Stimulated activated CD4-positive, alpha-beta T cell treated with anti-CD3 and anti-CD28 coated beads, Interleukin-2, amount 100 ng/mL, for 4 hours (primary cell): ENCODE results near the gene PROB1.
"Not testable (repeated sequence)": the region's sequence is repeated elsewhere in the genome, so short reads cannot be mapped to it uniquely, and the experiment has no call there.

Source experiments
- DNase-seq: peaks from one replicate; pipeline ENCODE4 v3.0.0-alpha.2; 2020; ENCODE audit warnings: low read depth

The PROB1 gene, protein sequence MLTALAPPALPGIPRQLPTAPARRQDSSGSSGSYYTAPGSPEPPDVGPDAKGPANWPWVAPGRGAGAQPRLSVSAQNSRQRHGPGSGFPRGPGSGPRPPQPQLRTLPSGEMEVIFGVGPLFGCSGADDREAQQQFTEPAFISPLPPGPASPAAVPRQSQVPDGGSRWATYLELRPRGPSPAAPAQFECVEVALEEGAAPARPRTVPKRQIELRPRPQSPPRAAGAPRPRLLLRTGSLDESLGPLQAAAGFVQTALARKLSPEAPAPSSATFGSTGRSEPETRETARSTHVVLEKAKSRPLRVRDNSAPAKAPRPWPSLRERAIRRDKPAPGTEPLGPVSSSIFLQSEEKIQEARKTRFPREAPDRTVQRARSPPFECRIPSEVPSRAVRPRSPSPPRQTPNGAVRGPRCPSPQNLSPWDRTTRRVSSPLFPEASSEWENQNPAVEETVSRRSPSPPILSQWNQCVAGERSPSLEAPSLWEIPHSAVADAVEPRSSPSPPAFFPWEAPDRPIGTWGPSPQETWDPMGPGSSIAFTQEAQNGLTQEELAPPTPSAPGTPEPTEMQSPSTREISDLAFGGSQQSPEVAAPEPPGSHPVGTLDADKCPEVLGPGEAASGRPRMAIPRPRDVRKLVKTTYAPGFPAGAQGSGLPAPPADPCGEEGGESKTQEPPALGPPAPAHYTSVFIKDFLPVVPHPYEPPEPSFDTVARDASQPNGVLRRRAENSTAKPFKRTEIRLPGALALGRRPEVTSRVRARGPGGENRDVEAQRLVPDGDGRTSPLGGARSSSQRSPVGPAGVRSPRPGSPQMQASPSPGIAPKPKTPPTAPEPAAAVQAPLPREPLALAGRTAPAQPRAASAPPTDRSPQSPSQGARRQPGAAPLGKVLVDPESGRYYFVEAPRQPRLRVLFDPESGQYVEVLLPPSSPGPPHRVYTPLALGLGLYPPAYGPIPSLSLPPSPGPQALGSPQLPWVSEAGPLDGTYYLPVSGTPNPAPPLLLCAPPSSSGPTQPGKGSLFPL

GRCh38 chr5:139394654-139395566 lies at the start of gene PROB1:
TSS of gene PROB1 (minus strand) at chr5:139395104. CDS start at chr5:139395081, 23 bp downstream.
- no peak for DNase-seq

DNA sequence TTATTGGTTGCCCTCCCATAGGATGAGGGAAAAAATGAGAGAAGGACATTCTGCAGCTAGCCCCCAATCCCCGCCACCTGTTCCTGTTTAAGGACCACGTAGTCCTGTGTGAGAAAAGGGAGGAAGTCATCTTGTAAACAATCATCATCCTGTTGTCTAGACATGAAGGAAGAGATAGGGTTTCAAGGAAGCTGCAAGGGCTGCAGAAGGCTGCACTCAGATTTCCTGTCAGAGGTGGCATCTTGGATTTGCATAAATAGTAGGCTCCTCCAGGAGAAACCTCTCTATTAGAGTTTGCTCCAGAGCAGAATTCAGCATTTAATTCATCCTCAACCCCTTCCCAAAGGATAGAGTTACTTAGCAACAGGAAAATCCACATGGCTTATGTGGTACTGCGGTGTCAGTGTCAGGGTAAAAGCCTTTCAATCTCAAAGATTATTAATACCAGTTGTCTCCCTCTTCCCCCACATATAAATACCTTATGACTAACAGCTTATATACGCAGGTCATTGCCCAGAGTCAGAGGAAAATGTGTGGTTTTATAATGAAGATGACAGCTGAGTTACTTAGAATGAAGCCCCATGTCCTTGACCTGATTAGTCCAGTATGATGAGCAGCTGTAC lies 49.0 kb upstream of the PROB1 start:
- no peak for DNase-seq

- not testable (repeated sequence) for DNase-seq
Observed at GRCh38 chr5:139440416-139440815, 45.5 kb upstream of the PROB1 start.

- peak; percentile 85 for DNase-seq
Observed at GRCh38 chr5:139439013-139439903, 44.4 kb upstream of the PROB1 start, which contains the start of gene DNAJC18. TSS of gene DNAJC18 (minus strand) at chr5:139439525. CDS start at chr5:139439445, 80 bp downstream.

- DNase-seq, result no peak
Observed at GRCh38 chr5:139438707-139439012, 43.8 kb upstream of the PROB1 start.

DNA sequence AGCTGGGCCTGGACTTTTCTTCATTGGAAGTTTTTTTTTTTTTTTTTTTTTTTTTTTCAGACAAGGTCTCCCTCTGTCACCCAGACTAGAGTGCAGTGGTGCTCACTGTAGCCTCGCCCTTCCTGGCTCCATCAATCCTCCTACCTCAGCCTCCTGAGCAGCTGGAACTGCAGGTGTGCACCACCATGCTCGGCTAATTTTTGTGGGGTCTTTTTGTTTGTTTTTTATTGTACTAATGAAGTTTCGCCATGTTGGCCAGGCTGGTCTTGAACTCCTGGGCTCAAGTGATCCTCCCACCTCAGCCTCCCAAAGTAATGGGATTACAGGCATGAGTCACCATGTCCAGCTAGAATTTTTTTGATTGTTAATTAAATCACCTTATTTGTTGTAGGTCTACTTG lies 40.8 kb upstream of the PROB1 start:
- no peak for DNase-seq

DNA sequence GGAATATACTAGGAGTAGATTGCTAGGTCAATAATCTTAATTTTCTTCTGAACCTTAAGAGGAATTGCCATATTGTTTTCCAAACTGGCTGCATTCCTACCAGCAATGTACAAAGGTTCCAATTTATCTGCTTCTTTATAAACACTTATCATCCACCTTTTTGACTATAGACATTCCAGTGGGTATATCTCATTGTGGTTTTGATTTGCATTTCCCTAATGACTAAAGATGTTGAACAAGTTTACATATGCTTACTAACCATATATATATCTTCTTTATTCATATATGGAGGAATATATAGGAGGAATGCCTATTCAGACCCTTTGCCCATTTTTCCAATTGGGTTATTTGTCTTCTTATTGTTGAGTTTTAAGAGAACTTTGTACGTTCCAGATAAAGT lies 36.8 kb upstream of the PROB1 start:
- no peak for DNase-seq

GRCh38 chr5:139430015-139430414 lies 35.1 kb upstream of the PROB1 start:
- no peak for DNase-seq

DNA sequence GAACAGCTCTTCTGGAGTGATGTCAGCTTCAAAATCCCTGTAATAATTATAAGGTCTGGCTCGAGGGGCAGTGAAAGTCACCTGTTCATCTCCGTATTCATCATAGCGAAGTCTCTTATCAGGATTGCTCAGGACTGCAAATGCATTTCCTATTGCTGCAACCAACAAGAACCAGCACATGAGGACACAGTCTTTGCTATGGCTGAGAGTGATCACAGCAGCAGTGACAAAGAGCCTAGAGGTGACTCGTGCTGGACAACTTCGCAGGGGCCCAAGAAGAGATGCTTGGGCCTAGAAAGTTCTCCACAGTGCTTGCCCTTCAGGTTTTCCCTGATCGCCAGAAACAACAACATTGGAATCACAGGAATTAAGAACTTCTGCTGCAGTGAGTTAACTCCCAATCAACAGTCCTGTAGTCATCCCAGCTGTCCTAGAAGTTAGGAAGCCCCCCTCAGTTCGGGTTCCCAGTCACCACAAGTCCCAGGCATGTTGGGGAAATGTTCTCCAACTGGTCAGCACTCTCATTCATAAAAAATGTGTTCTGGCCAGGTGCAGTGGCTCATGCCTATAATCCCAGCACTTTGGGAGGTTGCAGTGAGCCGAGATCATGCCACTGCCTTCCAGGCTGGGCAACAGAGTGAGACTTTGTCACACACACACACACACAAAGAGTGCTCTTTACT lies 31.4 kb upstream of the PROB1 start:
- no peak for DNase-seq

DNA sequence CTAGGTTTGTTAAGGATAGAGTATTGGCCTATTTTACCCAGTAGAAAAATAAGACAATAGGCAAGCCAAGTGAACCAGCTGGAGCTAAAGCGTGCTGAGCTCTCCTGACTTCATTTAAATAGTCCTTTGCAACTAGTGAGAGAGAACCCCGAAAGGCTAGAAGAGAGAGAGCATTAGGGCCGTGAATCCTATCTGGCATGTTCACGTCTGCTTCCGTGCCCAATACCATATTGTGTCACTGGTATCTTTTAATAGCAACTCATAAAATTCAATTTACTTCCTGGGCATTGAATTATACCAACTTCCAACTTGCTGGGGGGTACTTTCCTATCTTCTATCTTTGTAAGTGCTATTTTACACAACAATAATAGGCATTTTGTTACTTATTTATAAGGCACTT lies 30.6 kb upstream of the PROB1 start:
- DNase-seq, result no peak

DNA sequence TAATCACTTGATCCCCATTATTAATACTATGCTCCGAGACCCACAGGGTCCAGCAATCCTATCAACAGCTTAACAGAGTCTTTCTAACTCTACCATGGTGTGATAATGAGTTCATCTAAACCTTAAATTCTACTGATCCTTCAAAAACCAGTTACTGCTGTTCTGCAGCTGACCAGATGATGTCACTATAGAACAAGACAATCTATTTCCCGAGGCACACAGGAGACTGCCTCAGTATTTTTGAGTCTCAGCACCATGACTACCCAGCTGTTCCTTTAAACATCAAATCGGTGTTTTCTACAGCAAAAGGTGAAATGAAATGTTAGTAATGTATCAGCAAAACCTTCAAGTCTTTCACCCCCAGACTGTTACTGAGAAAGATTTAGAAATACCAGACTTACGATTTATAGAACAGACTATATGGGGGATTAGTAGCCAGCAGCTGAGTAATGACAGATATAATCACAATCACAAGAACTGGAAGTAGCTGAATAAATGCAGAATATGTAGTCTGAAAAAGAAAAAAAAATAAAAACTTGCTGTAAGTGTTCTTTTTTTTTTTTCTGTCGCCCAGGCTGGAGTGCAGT lies 27.5 kb upstream of the PROB1 start:
- peak; percentile 43 for DNase-seq

- no peak for DNase-seq
Observed at GRCh38 chr5:139419226-139420192, 24.6 kb upstream of the PROB1 start.

DNA sequence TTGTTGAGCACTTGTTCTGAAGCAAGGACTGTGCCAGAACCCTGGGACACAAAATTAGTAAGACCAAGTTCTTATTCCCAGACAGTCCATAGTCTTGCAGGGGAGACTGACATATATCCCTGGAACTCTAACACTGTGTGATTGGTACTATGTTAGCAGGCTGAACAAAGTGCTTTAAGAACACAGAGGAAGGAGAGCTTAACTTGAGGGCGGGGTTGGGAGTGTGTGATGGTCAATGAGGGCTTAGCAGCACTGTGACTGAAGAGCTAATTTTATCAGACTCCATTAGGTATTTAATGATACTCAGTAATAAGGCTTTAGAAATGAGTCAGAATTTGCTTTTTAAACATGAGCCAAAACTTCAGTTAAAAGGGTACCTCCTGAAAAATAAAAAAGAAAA lies 23.9 kb upstream of the PROB1 start:
- no peak for DNase-seq

DNA sequence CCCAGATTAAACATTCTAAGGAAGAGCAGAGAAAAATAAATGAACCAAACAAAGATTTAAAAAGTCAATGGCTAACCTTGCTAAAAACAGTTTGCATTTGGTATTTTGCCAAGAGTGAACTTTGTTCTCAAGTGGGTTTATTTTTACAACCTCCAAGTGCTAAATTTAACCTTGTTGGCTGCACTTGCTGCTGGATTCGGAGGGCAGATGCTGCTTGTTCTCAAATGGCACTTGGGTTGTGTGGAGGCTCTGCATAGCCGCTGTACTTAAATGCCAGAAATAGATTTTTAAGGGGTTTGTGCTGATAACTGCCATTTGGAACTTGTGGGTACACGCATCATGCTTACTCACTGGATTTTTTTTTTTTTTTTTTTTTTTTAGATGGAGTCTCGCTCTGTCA lies 22.3 kb upstream of the PROB1 start:
- DNase-seq, result no peak

DNA sequence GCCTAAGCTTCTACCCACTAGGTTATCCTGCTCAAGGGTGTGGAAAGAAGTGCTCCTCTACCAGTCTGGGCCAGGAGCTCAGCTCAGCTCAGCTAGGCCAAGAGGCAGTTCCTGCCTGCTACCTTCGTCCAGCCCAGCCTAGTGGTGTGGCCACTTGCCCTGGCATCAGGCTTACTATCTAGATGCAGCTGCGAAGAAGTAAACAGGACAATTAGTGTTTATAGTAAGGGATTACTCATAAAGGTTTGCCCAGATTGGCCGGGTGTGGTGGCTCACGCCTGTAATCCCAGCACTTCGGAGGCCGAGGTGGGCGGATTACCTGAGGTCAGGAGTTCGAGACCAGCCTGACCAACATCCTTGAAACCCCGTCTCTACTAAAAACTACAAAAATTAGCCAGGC lies 21.7 kb upstream of the PROB1 start:
- no peak for DNase-seq

DNA sequence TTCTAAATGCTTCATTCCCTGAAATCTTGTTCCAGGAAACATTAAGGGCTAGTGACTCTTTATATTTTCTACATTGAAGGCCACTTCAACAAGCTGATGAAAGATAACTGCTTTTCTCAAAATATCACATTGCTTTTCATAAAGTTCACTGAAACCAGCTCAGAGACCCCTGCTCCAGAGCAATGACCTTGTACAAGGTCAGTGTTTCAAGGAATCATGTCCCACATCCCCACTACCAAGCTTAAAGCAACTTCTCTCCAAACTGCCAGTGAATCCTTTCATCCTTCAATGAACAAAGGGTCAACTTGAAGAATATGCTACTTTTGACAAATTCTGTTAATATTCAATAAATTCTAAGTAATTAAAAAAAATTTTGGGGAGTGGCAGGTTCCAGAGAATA lies 21.0 kb upstream of the PROB1 start:
- DNase-seq, result no peak

DNA sequence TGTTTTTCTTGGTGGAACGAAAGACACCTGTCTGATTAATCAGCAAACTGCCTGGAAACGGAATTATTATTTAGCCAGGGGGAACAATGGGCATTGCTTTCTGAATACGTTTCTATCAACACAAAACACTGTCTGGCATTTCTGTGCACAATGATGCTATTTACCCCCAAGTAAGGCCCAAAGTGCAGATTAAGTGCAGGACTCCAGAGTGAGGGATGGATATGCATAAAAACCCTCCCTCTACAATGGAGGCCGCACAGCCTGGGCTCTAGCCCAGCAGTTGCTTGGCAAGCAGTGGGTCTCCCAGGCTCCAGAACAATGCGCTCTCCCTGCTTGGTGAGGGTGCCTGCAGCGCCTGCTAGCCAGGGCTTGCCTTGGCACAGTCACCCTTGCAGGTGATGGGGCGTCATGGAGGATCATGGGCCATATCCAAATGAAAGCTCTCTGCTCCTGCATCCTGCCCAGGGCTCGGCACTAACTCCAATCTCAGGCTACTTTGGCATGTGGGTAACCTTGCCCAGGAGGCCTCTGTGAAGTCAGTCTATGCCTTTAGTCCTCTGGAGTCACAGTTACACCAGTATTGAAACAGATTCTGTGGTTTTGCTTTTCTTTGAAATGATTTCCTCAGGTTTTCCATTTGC lies 20.4 kb upstream of the PROB1 start:
- DNase-seq, result no peak
